GM21447 (cell line): Measurements from ENCODE around the gene SGMS1.

Source experiments
- ATAC-seq: cut with Tn5 transposase; IDR thresholded peaks from one replicate; pipeline ENCODE4 v1.9.1; 2021; ENCODE audit not compliant: unreplicated experiment

The SGMS1 gene

GRCh38 chr10:50613150-50613549 is 10.6 kb downstream of the SGMS1 start:
- no peak for ATAC-seq

- no peak for ATAC-seq
Observed at GRCh38 chr10:50610368-50610767, 13.4 kb downstream of the SGMS1 start.

DNA sequence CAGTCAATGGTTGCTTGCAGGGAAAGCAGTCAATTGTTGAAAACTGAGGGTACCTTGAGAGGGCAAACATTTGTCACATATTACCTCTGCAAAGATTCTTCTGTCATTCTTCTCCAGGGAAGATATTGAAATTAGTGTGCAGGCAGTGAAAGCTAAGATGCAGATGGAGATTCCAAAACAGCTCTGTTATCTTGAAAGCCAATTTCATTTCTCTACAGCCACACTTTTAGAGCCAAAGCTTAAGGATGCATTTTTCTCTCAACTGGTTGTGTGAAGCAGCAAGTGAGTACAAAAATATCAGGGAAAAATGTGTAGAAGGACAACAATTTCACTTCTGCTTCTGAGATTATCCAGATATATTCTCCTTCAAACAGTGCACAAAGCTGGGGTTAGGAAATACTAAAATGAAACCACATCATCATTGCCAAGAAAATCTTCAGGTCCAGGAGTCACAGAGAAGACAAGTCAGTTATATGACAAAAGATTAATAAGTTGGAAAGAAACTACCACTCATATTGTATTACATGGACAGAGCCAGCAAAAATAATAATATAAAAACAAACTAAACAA is 16.3 kb downstream of the SGMS1 start:
- no peak for ATAC-seq

GRCh38 chr10:50605951-50606270 is 17.8 kb downstream of the SGMS1 start:
- ATAC-seq, result no peak

- ATAC-seq, result peak; percentile 78
Observed at GRCh38 chr10:50605269-50605950, 18.3 kb downstream of the SGMS1 start.

DNA sequence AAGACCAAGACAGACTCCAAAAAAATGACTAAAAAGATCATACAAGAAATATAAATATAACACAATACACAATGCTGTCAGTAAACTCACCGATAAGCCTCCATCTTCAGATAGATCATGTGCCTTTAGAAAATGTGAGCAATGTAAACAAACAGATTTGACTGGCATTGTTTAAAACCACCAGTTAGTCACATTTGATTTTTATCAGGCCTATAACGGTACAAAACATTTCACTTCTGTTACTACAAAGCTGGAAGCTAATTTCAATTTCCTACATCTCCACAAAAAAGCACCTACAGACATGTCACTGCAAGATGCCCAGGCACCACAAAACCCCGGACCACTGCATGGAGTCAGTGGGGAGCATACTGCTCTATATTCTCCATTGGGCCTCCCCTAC is 18.9 kb downstream of the SGMS1 start:
- no peak for ATAC-seq

GRCh38 chr10:50604049-50604640 is 19.6 kb downstream of the SGMS1 start:
- ATAC-seq, result peak; percentile 74

DNA sequence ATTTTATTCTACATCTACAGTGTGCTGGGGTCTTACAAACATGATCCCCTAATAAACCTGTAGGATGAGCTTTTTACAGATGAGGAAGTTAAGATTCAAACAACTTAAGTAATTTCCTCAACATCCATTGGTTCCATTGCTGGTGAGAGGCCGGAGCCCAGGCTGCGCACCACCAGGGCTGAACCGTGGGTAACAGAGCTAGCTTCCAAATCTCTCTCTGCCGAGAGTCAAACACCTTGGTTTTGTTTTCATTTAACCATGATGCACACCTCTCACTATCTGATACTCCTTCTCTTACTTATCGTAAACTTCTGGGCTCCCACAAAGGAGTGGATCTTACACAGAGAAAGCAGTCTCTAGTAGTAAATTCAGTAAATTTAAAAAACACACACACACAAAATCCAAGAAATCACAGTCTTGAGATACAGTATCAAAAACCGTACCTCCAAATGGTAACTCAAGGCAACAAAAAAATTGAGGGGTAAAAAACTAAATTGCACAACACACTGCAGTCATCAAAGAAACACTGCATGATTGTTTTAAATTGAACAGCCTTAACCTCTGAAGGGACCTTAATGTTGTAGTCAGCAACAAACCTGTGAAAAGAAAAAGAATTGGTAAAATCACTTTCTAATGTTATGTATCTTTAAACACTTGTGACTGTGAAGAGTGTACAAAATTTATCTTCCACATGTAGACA is 20.5 kb downstream of the SGMS1 start:
- no peak for ATAC-seq

DNA sequence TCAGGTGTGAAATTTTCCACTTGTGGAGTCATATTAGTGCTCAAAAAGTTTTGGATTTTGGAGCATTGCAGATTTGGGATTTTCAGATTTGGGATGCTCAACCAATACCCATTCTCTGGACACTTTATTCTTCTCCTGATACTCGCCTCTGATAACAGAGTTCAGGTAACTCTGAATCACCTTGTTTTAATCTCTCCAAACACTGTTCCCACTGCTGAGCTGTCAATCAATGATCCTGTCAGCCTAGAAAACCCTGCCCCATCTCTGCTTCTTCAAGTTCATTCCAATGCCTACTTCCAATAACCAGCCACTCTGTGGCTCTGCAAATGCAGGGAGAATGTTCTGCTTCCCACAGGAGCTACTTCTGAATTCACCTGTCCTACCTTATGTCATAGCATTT is 21.8 kb downstream of the SGMS1 start:
- ATAC-seq, result no peak

DNA sequence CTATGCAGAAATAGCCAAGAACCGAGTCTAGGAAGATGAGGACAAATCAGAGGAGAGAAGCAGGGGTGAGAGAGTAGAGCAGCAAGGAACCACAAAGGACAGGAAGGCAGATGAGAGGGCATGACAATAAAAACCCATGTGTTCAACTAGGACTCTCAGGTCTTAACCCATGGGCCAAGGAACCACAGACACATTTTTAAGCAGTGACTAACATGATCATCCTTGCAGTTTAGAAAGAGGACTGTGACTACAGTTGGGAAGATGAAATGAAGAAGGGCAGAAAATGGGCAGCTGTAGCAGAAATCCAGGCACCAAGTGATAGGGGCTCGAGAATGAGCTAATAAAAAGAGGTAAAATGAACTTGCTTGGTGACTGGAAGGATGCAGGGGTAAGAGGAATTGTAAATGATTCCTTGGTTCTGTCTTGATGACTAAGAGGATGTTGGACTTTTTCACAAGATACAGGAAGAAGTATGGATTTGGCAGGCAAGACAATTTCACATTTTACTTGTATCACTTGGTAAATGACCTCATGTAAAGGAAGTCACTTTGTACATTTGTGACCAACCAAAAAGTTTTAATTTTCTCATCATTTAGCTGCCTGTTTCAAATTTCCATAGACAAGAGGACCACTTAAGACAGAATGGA is 22.8 kb downstream of the SGMS1 start:
- ATAC-seq, result no peak

DNA sequence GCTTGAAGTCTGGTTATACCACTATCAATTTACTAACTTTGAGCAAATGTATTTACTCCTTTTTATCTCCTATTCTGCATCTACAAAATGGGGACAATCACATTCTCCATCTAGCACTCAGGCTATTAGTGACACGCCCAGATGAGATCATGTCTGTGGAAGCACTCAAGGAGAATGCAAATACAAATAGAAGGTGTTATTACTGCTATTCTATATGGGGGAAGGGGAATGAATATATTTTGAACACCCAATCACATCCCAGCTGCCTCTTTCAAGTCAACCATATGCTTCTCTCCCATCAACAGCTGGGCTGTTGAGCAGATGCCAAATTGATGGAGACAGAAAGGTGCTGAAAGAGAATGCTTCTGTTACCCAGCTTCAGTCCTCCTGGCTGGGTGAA is 23.5 kb downstream of the SGMS1 start:
- no peak for ATAC-seq

DNA sequence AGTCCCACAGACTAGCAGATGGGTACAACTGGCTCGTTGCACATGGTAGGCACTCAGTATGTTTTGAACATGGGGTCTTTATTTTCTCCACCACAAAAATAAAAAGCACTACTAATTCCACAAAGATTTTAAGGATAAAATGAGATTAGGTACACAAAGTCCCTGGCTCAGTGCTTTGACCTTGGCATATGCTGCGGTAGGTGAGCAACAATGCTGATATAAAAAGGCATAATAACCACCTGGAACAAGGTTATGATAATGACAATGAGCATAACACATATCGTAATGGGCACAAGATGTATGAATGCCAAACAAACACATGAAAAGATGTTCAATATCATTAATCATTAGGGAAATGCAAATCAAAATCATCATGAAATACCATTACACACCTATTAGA is 26.9 kb downstream of the SGMS1 start:
- ATAC-seq, result no peak

DNA sequence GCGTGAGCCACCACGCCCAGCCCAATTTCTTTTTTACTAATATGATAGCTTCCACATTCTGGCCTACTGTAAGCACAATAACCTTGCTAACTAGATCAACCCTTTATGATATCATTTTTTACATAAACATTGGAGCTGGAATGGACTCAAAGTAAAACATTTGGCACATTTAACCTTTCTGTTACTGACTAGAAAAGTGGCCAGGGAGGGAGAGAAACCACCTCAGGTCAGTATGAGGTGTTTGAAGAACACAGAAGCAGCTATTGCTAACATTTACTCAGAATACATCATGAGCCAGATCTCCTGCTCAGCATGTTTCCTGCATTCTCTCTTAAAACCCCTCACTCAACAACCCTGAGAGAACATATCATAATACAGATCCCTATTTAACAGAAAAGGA is 27.3 kb downstream of the SGMS1 start:
- ATAC-seq, result no peak

- ATAC-seq, result no peak
Observed at GRCh38 chr10:50595785-50596184, 28.0 kb downstream of the SGMS1 start.

DNA sequence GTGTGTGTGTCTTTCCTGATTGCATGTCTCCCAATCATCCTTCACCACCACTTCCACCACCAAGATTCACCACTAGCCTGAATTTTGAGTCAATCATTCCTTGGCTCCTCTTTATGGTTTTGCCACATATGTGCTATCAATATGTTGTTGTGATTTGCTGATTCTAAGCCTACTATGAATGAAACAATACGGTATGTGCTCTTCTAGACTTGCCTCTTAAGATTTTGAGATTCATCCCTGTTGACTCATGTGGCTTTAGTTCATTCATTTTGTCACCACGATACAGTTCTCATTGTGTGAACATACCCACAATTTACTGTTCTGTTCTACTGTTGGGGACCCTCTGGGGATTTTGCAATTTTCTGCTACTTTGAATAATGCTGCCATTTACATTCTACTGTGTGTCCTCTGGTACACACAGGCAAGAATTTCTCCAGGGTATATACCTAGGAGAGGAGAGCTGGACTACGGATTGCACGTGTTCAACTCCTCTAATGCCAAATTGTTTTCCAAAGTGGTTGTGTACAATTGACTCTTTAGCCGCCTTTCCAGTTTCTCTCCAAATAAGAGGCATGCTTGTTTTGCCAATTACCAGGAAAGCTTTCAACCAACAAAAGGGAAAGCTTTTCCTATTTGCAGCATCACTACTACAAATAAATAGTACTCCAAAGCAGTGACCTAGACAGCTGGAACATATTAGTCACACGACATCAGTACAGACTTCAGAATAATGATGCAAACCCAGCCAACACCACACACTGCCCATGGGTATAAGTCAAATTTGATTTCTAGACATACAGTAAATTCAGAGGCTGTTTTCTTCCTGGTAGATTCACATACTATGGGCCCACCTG is 30.0 kb downstream of the SGMS1 start:
- no peak for ATAC-seq

DNA sequence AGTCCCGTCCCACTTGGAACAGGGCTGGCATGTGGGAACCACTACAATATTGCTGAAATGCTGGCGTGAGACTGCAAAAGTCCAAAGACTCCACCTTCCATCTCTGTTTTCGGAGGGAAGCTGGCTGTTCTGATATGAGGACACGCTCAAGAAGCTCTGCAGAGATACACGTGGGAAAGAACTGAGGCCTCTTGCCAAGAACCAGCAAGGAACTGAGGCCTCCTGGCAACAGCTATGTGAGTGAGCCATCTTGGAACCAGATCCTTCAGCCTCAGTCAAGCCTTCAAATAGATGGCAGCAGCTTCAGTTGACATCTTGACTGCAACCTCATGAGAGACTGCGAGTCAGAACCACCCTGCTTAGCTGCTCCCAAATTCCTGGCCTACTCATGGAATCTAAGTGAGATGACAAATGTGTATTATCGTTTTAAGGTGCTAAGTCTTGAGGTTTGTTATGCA is 30.8 kb downstream of the SGMS1 start:
- ATAC-seq, result no peak

GRCh38 chr10:50590935-50591334 is 32.8 kb downstream of the SGMS1 start:
- ATAC-seq, result no peak

GRCh38 chr10:50586740-50587088 is 37.0 kb downstream of the SGMS1 start:
- ATAC-seq, result no peak

DNA sequence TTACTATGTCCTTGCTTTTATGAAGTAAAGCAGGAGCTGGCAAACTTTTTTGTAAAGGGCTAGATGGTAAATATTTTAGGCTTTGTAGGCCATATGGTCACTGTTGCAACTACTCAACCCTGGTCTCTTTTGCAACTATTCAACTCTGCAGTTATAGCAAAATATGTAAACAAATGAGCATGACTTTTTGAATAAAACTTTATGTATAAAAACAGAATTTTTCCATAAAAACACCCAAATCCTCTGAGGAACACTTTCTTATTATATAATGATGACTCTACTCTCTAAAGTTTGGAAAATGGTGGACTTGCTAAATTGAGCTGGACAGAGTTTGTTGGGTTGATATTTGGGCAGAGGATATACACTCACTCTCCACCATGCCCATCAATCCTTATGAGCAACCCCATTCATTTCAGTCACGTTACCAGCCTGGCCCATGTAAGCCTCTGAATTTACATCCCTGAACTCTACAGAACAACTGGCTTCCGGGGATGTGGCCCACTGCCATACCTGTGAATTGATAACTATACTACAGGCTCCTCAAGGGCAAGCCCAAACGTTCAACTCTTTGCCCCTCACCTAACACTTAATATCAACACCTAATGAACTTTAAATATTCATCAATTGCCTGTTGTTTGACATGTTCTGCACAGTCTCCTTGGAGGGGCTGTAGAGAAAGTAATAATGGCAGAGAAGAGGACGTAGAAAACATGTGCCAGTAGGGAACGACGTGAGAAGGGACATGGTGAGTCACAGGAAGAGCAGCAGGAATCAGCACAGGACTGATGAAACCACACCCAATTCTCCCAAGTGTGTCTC is 37.6 kb downstream of the SGMS1 start:
- ATAC-seq, result no peak
